GM23338 (cell line): ENCODE measurements around the gene CTDSPL. TPM values are rescaled to one million over a fixed set of nuclear protein-coding genes. Genes with fewer than 3 reads are reported as not detected.

Experiments
- ATAC-seq: fragments of 200-7000 bp; cut with Tn5 transposase; 3 replicates; pipeline ENCODE4 v1.9.1; 2020
- DNase-seq: peaks from one replicate; pipeline ENCODE4 v3.0.0-alpha.2; 2015; ENCODE audit warnings: low spot score
- H2AFZ ChIP-seq: fragments of 200-600 bp; sonication (generic); 2 replicates; pipeline ENCODE4 v1.8.0; 2016; ENCODE audit warnings: antibody characterized with exemption, mild to moderate bottlenecking, moderate library complexity
- H3F3A ChIP-seq: fragments of 200-600 bp; sonication (generic); replicated peaks from 2 replicates; pipeline ENCODE4 v1.8.0; 2017; ENCODE audit warnings: antibody characterized with exemption, mixed run types, low read depth
- H3K27ac ChIP-seq: fragments of 200-600 bp; sonication (generic); 2 replicates; pipeline ENCODE4 v1.6.1; 2016; ENCODE audit warnings: low read depth
- H3K27me3 ChIP-seq: fragments of 200-600 bp; sonication (generic); 2 replicates; pipeline ENCODE4 v1.8.0; 2016; ENCODE audit warnings: mild to moderate bottlenecking, mixed run types, moderate library complexity; ENCODE audit not compliant: insufficient read depth
- H3K36me3 ChIP-seq: fragments of 200-600 bp; sonication (generic); 2 replicates; pipeline ENCODE4 v1.8.0; 2016; ENCODE audit warnings: mild to moderate bottlenecking; ENCODE audit not compliant: insufficient read depth
- H3K4me1 ChIP-seq: fragments of 200-600 bp; sonication (generic); 2 replicates; pipeline ENCODE4 v1.8.0; 2016; ENCODE audit warnings: mild to moderate bottlenecking, moderate library complexity; ENCODE audit not compliant: insufficient read depth
- H3K4me2 ChIP-seq: fragments of 200-600 bp; sonication (generic); 2 replicates; pipeline ENCODE4 v1.7.1; 2017; ENCODE audit warnings: mixed run types
- H3K4me3 ChIP-seq: fragments of 200-600 bp; sonication (generic); 2 replicates; pipeline ENCODE4 v1.6.1; 2016; ENCODE audit warnings: mixed run types
- H3K79me2 ChIP-seq: fragments of 200-600 bp; sonication (generic); replicated peaks from 2 replicates; pipeline ENCODE4 v1.8.0; 2017; ENCODE audit warnings: mild to moderate bottlenecking; ENCODE audit not compliant: insufficient read depth
- H3K9me2 ChIP-seq: fragments of 200-600 bp; sonication (generic); 2 replicates; pipeline ENCODE4 v1.8.0; 2017; ENCODE audit not compliant: insufficient read depth
- H4K20me1 ChIP-seq: fragments of 200-600 bp; sonication (generic); replicated peaks from 2 replicates; pipeline ENCODE4 v1.8.0; 2017; ENCODE audit warnings: mild to moderate bottlenecking; ENCODE audit not compliant: insufficient read depth
- H3K27ac Mint-ChIP-seq: 2 replicates; pipeline ENCODE4 v1.8.0; 2020; ENCODE audit warnings: inconsistent platforms, mild to moderate bottlenecking, moderate library complexity, mixed read lengths
- H3K27me3 Mint-ChIP-seq: 3 replicates; pipeline ENCODE4 v1.8.0; 2022; ENCODE audit warnings: low read depth, mild to moderate bottlenecking, moderate library complexity, mixed read lengths, inconsistent platforms; ENCODE audit not compliant: insufficient read depth, poor library complexity
- H3K36me3 Mint-ChIP-seq: 3 replicates; pipeline ENCODE4 v1.8.0; 2021; ENCODE audit warnings: low read depth, mild to moderate bottlenecking, inconsistent platforms, moderate library complexity, mixed read lengths
- H3K4me1 Mint-ChIP-seq: 3 replicates; pipeline ENCODE4 v1.8.0; 2020; ENCODE audit warnings: mild to moderate bottlenecking, inconsistent platforms, mixed read lengths
- H3K4me3 Mint-ChIP-seq: 3 replicates; pipeline ENCODE4 v1.8.0; 2021; ENCODE audit warnings: moderate library complexity, mild to moderate bottlenecking, inconsistent platforms, mixed read lengths
- H3K9me3 Mint-ChIP-seq: 3 replicates; pipeline ENCODE4 v1.8.0; 2020; ENCODE audit warnings: moderate library complexity, mild to moderate bottlenecking, inconsistent platforms, mixed read lengths
- CREB1 ChIP-seq: fragments of 250-450 bp; sonication (Bioruptor Pico); IDR thresholded peaks from 2 replicates; pipeline ENCODE4 v1.5.0; 2020; ENCODE audit warnings: low read depth, mild to moderate bottlenecking, moderate library complexity
- CTCF ChIP-seq, 2 experiments: fragments of 200-600 bp in 1 of 2; sonication (generic) in 1 of 2; conservative IDR thresholded peaks; 2 replicates each; pipeline versions ENCODE4 v1.5.1 to v1.6.1; 2016 to 2017; ENCODE audit warnings: antibody characterized with exemption in 2 of 2, low read depth in 2 of 2, mild to moderate bottlenecking in 2 of 2, moderate library complexity in 1 of 2
- EZH2 ChIP-seq: fragments of 200-600 bp; sonication (generic); IDR thresholded peaks from one replicate; pipeline ENCODE4 v1.8.0; 2017; ENCODE audit warnings: antibody characterized with exemption, mild to moderate bottlenecking, low read depth; ENCODE audit not compliant: unreplicated experiment
- EZH2phosphoT487 ChIP-seq: fragments of 200-600 bp; sonication (generic); IDR thresholded peaks from one replicate; pipeline ENCODE4 v1.8.1; 2018; ENCODE audit warnings: antibody characterized with exemption; ENCODE audit not compliant: unreplicated experiment
- JUNB ChIP-seq: IDR thresholded peaks from one replicate; pipeline ENCODE4 v1.6.1; 2016; ENCODE audit warnings: antibody characterized with exemption; ENCODE audit not compliant: unreplicated experiment
- NANOG ChIP-seq: IDR thresholded peaks from 2 replicates; pipeline ENCODE4 v1.6.1; 2016; ENCODE audit warnings: antibody characterized with exemption, borderline replicate concordance
- POLR2AphosphoS5 ChIP-seq: IDR thresholded peaks from 2 replicates; pipeline ENCODE4 v1.6.1; 2016; ENCODE audit warnings: antibody characterized with exemption, low read depth
- REST ChIP-seq: IDR thresholded peaks from one replicate; pipeline ENCODE4 v1.6.1; 2018; ENCODE audit warnings: antibody characterized with exemption; ENCODE audit not compliant: unreplicated experiment
- STAT1 ChIP-seq: IDR thresholded peaks from one replicate; pipeline ENCODE4 v1.6.1; 2016; ENCODE audit warnings: antibody characterized with exemption; ENCODE audit not compliant: unreplicated experiment
- ZNF114 ChIP-seq: fragments of 250-450 bp; sonication (Bioruptor Pico); IDR thresholded peaks from 2 replicates; pipeline ENCODE4 v1.5.0; 2020; ENCODE audit warnings: mild to moderate bottlenecking, moderate library complexity
- ZNF331 ChIP-seq: fragments of 250-450 bp; sonication (Bioruptor Pico); IDR thresholded peaks from 2 replicates; pipeline ENCODE4 v1.5.0; 2020; ENCODE audit warnings: low read depth, mild to moderate bottlenecking, moderate library complexity
- ZNF462 ChIP-seq: fragments of 250-450 bp; sonication (Bioruptor Pico); IDR thresholded peaks from 2 replicates; pipeline ENCODE4 v1.5.0; 2020; ENCODE audit warnings: mild to moderate bottlenecking, moderate library complexity
- polyA plus RNA-seq: library from polyadenylated mRNA; unstranded; fragments of >200 nt; fragmentation: Nextera tagmentation; extraction: Ambion mirVana; gene quantifications from 2 replicates; pipeline ENCODE4 v1.2.1, GENCODE V29; 2016
- total RNA-seq: library from RNA; depleted of rRNA; stranded (reverse); fragments of >200 nt; shearing (Covaris generic); gene quantifications from 2 replicates; pipeline ENCODE4 v1.2.3, GENCODE V29; 2014
- TF ChIP-seq, protein P1 (sequence below): IDR thresholded peaks from 2 replicates; pipeline ENCODE4 v1.6.1; 2016; ENCODE audit warnings: antibody characterized with exemption

The CTDSPL gene
- total and polyA plus RNA-seq, 2 experiments from 2014 or later: 23.2 to 42.0 TPM

DNA sequence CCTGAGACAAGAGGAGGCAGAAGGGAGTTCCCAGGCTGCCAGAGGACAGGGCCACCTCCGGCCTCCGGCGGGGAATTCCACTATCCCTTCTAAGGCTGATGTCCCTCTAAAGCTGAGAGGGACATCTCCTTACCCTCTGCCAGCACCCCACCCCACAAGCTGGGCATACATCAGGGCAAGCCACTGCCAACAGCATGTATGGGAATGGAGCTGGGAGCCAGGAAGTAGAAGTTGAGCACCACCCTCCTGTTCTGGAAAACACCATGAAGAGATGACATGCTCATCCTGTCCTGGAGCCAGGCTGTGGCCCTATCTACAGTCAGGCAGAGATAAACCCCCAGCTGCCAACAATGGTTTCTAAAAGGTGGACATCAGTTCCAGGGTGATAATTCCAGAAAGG, 160.6 kb downstream of the CTDSPL start:
- TF ChIP-seq JUNB (no peak), POLR2AphosphoS5 (no peak), NANOG (no peak), REST (no peak), ZNF331 (CRISPR knock-in tag) (no peak), ZNF114 (no peak), CREB1 (CRISPR knock-in tag) (no peak), EZH2 (no peak), EZH2phosphoT487 (no peak), ZNF462 (no peak), STAT1 (no peak), CTCF (conservative IDR thresholded peaks at IDR 0.05; ENCODE audit: low read depth in 2 of 2) (no peak)
- TF ChIP-seq, protein P1, sequence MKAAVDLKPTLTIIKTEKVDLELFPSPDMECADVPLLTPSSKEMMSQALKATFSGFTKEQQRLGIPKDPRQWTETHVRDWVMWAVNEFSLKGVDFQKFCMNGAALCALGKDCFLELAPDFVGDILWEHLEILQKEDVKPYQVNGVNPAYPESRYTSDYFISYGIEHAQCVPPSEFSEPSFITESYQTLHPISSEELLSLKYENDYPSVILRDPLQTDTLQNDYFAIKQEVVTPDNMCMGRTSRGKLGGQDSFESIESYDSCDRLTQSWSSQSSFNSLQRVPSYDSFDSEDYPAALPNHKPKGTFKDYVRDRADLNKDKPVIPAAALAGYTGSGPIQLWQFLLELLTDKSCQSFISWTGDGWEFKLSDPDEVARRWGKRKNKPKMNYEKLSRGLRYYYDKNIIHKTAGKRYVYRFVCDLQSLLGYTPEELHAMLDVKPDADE: no peak
- no peaks in the 10 kb centered on the region for H3K36me3 ChIP-seq
- H3K27ac ChIP-seq: no peak overlapping the region
- peaks cover 20% of the 10 kb centered on the region for H3K27me3 ChIP-seq
- H2AFZ ChIP-seq: no peak overlapping the region
- DNase-seq (no peak), ATAC-seq (no peak)
- H3K4me3 ChIP-seq: no peak overlapping the region
- H3K4me1 Mint-ChIP-seq: peaks cover 7% of the 10 kb centered on the region
- H3K27me3 Mint-ChIP-seq: peaks cover 24% of the 10 kb centered on the region
- H3K4me3 Mint-ChIP-seq: no peak overlapping the region
- no peaks in the 10 kb centered on the region for H3F3A ChIP-seq
- H3K4me1 ChIP-seq: no peaks in the 10 kb centered on the region
- H3K4me2 ChIP-seq: no peak overlapping the region
- peaks cover 3% of the 10 kb centered on the region; the same call in 1 of the 2 replicates for H4K20me1 ChIP-seq
- no peaks in the 10 kb centered on the region for H3K9me2 ChIP-seq
- no peaks in the 10 kb centered on the region for H3K9me3 Mint-ChIP-seq
- H3K27ac Mint-ChIP-seq: no peak overlapping the region
- no peaks in the 10 kb centered on the region; the same call in 2 of the 3 replicates for H3K36me3 Mint-ChIP-seq
- H3K79me2 ChIP-seq: no peaks in the 10 kb centered on the region; the same call in 1 of the 2 replicates
